Liver (tissue), 9 donors: ENCODE results near the gene NF1. TPM values are rescaled to one million over a fixed set of nuclear protein-coding genes. Genes with fewer than 3 reads are reported as not detected.

Experiments
- DNase-seq: peaks from one replicate; pipeline ENCODE4 v3.0.0-alpha.2; 2017; ENCODE audit warnings: low spot score
- H3K27ac ChIP-seq, 2 donors: one replicate each; pipeline ENCODE4 v1.7.0; 2013; ENCODE audit warnings: inconsistent platforms in 2 of 2, low read length in 2 of 2, control low read depth in 1 of 2, low read depth in 1 of 2, mild to moderate bottlenecking in 1 of 2
- H3K27me3 ChIP-seq, 4 donors: one replicate each; pipeline versions ENCODE4 v1.6.1 to v1.7.0; 2013; ENCODE audit warnings: low read length in 3 of 4, inconsistent platforms in 1 of 4, mild to moderate bottlenecking in 1 of 4, moderate library complexity in 1 of 4; ENCODE audit not compliant: control insufficient read depth in 4 of 4, insufficient read depth in 4 of 4
- H3K36me3 ChIP-seq, 4 donors: one replicate each; pipeline versions ENCODE4 v1.6.1 to v1.7.0; 2013; ENCODE audit warnings: low read length in 3 of 4, mild to moderate bottlenecking in 3 of 4, low read depth in 1 of 4, moderate library complexity in 1 of 4; ENCODE audit not compliant: control insufficient read depth in 4 of 4, insufficient read depth in 3 of 4
- H3K4me1 ChIP-seq, 4 donors: one replicate each; pipeline versions ENCODE4 v1.6.1 to v1.7.0; 2013; ENCODE audit warnings: low read length in 3 of 4, mild to moderate bottlenecking in 3 of 4, moderate library complexity in 1 of 4; ENCODE audit not compliant: control insufficient read depth in 4 of 4, insufficient read depth in 4 of 4
- H3K4me3 ChIP-seq, 3 donors: one replicate each; pipeline versions ENCODE4 v1.6.1 to v1.7.0; 2013; ENCODE audit warnings: low read length in 3 of 3, control low read depth in 1 of 3, low read depth in 1 of 3, mild to moderate bottlenecking in 1 of 3
- H3K9ac ChIP-seq, 2 donors: one replicate each; pipeline ENCODE4 v1.7.0; 2013; ENCODE audit warnings: low read length in 2 of 2, mild to moderate bottlenecking in 2 of 2, moderate library complexity in 2 of 2, control low read depth in 1 of 2, low read depth in 1 of 2
- H3K9me3 ChIP-seq, 4 donors: one replicate each; pipeline versions ENCODE4 v1.6.1 to v1.7.0; 2013; ENCODE audit warnings: low read length in 3 of 4; ENCODE audit not compliant: control insufficient read depth in 4 of 4
- FOXA1 ChIP-seq: IDR thresholded peaks from 2 replicates; pipeline ENCODE4 v1.6.1; 2016; ENCODE audit warnings: antibody characterized with exemption
- GABPA ChIP-seq, 2 donors: IDR thresholded peaks in 1 of 2; conservative IDR thresholded peaks in 1 of 2; 2 replicates each; pipeline ENCODE4 v1.6.1; 2016; ENCODE audit warnings: antibody characterized with exemption in 2 of 2, mild to moderate bottlenecking in 1 of 2, moderate library complexity in 1 of 2
- HNF4A ChIP-seq, 2 donors: conservative IDR thresholded peaks; 2 replicates each; pipeline ENCODE4 v1.6.1; 2016; ENCODE audit warnings: antibody characterized with exemption in 2 of 2, mild to moderate bottlenecking in 2 of 2
- HNF4G ChIP-seq: IDR thresholded peaks from 2 replicates; pipeline ENCODE4 v1.6.1; 2016; ENCODE audit warnings: antibody characterized with exemption
- NR2F2 ChIP-seq: IDR thresholded peaks from 2 replicates; pipeline ENCODE4 v1.6.1; 2016; ENCODE audit warnings: antibody characterized with exemption
- RAD21 ChIP-seq, 2 donors: IDR thresholded peaks; 2 replicates each; pipeline ENCODE4 v1.6.1; 2016; ENCODE audit warnings: antibody characterized with exemption in 2 of 2, mild to moderate bottlenecking in 2 of 2
- RXRA ChIP-seq, 2 donors: IDR thresholded peaks; 2 replicates each; pipeline ENCODE4 v1.6.1; 2017 to 2018; ENCODE audit warnings: antibody characterized with exemption in 2 of 2, mild to moderate bottlenecking in 1 of 2
- SP1 ChIP-seq: IDR thresholded peaks from 2 replicates; pipeline ENCODE4 v1.6.1; 2018; ENCODE audit warnings: antibody characterized with exemption, mild to moderate bottlenecking
- TAF1 ChIP-seq: conservative IDR thresholded peaks from 2 replicates; pipeline ENCODE4 v1.6.1; 2016; ENCODE audit warnings: antibody characterized with exemption, mild to moderate bottlenecking
- YY1 ChIP-seq: IDR thresholded peaks from 2 replicates; pipeline ENCODE4 v1.6.1; 2016; ENCODE audit warnings: antibody characterized with exemption, mild to moderate bottlenecking
- WGBS: extraction: QIAGEN DNeasy Blood & Tissue Kit; methylation state at CpG from one replicate; pipeline ENCODE4 v1.1.7; 2013; 5-methylcytosine and 5-hydroxymethylcytosine counted together
- polyA plus RNA-seq, 2 donors: library from polyadenylated mRNA; stranded (reverse) in 1 of 2; unstranded in 1 of 2; fragments of 200-250 nt in 1 of 2; fragments of >200 nt in 1 of 2; fragmentation: Nextera tagmentation in 1 of 2; extraction: Ambion mirVana in 1 of 2; gene quantifications; one replicate each; pipeline versions ENCODE4 v1.2.1 to v1.2.3, GENCODE V29; 2013 to 2015
- total RNA-seq, 2 donors: library from RNA; depleted of rRNA; stranded (reverse); fragments of >200 nt; gene quantifications; one replicate each; pipeline ENCODE4 v1.2.3, GENCODE V29; 2014
- TF ChIP-seq, protein P1 (sequence below): fragments of 150-350 bp; IDR thresholded peaks from 2 replicates; pipeline ENCODE4 v1.5.1; 2017; ENCODE audit warnings: improper control_type of control experiment, low read depth, low read length; ENCODE audit not compliant: missing input control
- TF ChIP-seq, protein P2 (sequence below): IDR thresholded peaks from 2 replicates; pipeline ENCODE4 v1.6.1; 2016; ENCODE audit warnings: antibody characterized with exemption
- TF ChIP-seq, protein P3 (sequence below): IDR thresholded peaks from 2 replicates; pipeline ENCODE4 v1.6.1; 2016; ENCODE audit warnings: antibody characterized with exemption
- TF ChIP-seq, protein P4 (sequence below): IDR thresholded peaks from 2 replicates; pipeline ENCODE4 v1.6.1; 2016; ENCODE audit warnings: antibody characterized with exemption
- donor health status: healthy.
- donor health status: healthy.
- donor health status: healthy.
- donor health status: healthy.
- donor health status: healthy.

NF1 gene
- total and polyA plus RNA-seq, 4 donors: 4.6 to 42.6 (median 13.5) TPM

DNA sequence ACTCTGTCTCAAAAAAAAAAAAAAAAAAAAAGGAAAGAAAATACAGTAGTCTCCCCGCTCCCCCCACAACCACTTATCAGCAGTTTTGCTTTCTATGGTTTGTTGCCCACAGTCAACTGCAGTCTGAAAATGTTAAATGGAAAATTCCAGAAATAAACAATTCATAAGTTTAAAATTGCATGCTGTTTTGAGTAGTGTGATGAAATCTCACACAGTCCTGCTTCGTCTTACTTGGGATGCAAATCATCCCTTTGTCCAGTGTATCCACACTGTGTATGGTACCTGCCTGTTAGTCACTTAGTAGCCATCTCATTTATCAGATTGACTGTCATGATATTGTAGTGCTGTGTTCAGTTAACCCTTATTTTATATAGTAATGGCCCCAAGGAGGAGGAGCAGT, 41.5 kb downstream of the NF1 start:
- TF ChIP-seq, protein P1, sequence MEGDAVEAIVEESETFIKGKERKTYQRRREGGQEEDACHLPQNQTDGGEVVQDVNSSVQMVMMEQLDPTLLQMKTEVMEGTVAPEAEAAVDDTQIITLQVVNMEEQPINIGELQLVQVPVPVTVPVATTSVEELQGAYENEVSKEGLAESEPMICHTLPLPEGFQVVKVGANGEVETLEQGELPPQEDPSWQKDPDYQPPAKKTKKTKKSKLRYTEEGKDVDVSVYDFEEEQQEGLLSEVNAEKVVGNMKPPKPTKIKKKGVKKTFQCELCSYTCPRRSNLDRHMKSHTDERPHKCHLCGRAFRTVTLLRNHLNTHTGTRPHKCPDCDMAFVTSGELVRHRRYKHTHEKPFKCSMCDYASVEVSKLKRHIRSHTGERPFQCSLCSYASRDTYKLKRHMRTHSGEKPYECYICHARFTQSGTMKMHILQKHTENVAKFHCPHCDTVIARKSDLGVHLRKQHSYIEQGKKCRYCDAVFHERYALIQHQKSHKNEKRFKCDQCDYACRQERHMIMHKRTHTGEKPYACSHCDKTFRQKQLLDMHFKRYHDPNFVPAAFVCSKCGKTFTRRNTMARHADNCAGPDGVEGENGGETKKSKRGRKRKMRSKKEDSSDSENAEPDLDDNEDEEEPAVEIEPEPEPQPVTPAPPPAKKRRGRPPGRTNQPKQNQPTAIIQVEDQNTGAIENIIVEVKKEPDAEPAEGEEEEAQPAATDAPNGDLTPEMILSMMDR: no peak
- TF ChIP-seq YY1 (no peak), HNF4A (conservative IDR thresholded peaks at IDR 0.05) (no peak), HNF4G (no peak), FOXA1 (no peak), TAF1 (no peak), RAD21 (IDR thresholded peaks at IDR 0.05) (no peak), RXRA (IDR thresholded peaks at IDR 0.05) (no peak), GABPA (IDR thresholded peaks at IDR 0.05 in 1 of 2, conservative IDR thresholded peaks at IDR 0.05 in 1 of 2) (no peak)
- TF ChIP-seq, protein P2, sequence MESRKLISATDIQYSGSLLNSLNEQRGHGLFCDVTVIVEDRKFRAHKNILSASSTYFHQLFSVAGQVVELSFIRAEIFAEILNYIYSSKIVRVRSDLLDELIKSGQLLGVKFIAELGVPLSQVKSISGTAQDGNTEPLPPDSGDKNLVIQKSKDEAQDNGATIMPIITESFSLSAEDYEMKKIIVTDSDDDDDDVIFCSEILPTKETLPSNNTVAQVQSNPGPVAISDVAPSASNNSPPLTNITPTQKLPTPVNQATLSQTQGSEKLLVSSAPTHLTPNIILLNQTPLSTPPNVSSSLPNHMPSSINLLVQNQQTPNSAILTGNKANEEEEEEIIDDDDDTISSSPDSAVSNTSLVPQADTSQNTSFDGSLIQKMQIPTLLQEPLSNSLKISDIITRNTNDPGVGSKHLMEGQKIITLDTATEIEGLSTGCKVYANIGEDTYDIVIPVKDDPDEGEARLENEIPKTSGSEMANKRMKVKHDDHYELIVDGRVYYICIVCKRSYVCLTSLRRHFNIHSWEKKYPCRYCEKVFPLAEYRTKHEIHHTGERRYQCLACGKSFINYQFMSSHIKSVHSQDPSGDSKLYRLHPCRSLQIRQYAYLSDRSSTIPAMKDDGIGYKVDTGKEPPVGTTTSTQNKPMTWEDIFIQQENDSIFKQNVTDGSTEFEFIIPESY: no peak
- TF ChIP-seq, protein P3, sequence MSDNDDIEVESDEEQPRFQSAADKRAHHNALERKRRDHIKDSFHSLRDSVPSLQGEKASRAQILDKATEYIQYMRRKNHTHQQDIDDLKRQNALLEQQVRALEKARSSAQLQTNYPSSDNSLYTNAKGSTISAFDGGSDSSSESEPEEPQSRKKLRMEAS: no peak
- TF ChIP-seq, protein P4, sequence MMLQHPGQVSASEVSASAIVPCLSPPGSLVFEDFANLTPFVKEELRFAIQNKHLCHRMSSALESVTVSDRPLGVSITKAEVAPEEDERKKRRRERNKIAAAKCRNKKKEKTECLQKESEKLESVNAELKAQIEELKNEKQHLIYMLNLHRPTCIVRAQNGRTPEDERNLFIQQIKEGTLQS: no peak
- Histone ChIP-seq H3K9ac (no peak overlapping the region), H3K4me3 (no peak overlapping the region), H3K27me3 (no peaks in the 10 kb centered on the region), H3K4me1 (peaks cover 0 to 1% (median under 1%) of the 10 kb centered on the region in 4 donors), H3K36me3 (peaks cover 0 to 3% (median 0%) of the 10 kb centered on the region in 4 donors), H3K27ac (no peak overlapping the region), H3K9me3 (no peaks in the 10 kb centered on the region)
- 95% methylated on average over 2 of the region's 2 CpGs for WGBS
- no peak for DNase-seq

DNA sequence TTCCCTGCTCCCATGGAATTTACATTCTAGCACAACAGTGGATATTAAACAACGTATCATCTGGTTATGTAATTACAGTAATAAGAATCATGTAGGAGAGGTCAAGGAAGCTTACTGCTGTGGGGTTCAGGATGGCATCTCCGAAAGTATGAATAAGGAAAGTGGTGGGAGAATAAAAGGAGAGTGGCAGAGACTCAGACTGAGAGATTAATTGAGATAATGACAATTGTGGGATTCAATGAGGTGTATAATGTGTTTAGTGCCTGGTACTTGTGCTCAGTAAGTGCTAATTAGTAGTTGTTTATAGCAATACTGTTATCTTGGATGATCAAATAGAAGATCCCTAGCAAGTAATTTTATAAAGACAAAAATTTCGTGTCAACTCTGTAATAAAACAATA, 45.3 kb downstream of the NF1 start:
- 95% methylated on average over 3 of the region's 3 CpGs for WGBS
- H3K36me3 ChIP-seq: peaks cover 0 to 3% (median 0%) of the 10 kb centered on the region in 4 donors
- TF ChIP-seq HNF4G (no peak), SP1 (no peak), NR2F2 (no peak), FOXA1 (no peak), YY1 (no peak), TAF1 (no peak)
- TF ChIP-seq, protein P2: no peak
- TF ChIP-seq, protein P1: no peak
- TF ChIP-seq, protein P4: no peak
- H3K9me3 ChIP-seq: no peaks in the 10 kb centered on the region
- no peak overlapping the region for H3K9ac ChIP-seq
- no peak for DNase-seq
- no peaks in the 10 kb centered on the region for H3K27me3 ChIP-seq
- no peaks in the 10 kb centered on the region for H3K4me1 ChIP-seq
- H3K4me3 ChIP-seq: no peak overlapping the region
- H3K27ac ChIP-seq: no peak overlapping the region
